SK-N-DZ (cell line): Measurements from ENCODE around the gene RFX2.

ENCODE experiments used
- DNase-seq: peaks from one replicate; pipeline ENCODE4 v3.0.0-alpha.2; 2015; ENCODE audit warnings: low spot score

The RFX2 gene

DNA sequence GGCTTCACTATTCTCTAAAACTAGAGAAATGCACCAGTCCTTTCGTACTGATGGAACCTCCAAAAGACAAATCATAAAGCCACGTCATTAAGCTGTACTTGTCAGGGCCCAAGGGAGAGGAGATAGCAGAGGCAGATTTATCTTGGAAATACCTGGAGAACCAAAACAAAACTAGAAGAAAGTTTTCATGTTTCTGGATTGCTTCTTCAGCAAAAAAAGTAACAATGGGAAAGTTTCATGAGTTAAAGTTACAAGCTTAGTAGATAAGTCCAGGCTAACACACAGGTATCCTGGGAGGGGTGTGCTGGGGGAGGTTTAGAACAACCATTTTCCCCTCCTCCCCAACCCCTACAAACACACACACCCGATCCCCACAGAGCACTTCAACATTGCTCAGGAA lies 154.0 kb downstream of the RFX2 start:
- no peak for DNase-seq

DNA sequence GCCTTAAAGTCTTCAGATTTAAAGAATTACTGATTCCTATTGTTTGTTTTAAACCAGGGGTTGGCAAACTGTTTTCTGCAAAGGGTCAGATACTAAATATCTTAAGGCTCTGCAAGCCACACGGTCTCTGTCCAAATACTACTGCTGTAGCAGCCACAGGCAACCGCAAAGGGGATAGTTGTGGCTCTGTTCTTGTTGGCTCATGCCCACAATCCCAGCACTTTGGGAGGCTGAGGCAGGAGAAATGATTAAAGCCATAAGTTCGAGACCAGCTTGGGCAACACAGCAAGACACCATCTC lies 154.7 kb downstream of the RFX2 start:
- DNase-seq: no peak

DNA sequence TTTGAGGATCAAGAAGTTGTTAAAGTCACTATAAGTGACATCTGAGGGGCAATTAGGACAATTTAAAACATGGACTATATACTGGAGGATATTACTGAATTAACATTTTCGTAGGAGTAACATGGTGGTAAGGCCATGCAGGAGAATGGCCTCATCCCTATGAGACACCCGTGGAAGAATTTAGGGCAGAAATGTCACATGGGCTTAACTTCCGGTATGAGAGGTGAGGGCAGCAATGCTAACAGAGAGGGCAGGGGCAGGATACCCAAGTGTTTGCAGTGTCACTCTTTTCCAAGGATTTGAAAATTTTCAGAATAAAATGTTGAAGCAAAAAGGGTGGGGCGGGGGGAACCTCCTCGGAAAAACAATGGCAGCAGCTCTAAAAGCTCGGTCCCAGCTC lies 156.0 kb downstream of the RFX2 start:
- DNase-seq: no peak

DNA sequence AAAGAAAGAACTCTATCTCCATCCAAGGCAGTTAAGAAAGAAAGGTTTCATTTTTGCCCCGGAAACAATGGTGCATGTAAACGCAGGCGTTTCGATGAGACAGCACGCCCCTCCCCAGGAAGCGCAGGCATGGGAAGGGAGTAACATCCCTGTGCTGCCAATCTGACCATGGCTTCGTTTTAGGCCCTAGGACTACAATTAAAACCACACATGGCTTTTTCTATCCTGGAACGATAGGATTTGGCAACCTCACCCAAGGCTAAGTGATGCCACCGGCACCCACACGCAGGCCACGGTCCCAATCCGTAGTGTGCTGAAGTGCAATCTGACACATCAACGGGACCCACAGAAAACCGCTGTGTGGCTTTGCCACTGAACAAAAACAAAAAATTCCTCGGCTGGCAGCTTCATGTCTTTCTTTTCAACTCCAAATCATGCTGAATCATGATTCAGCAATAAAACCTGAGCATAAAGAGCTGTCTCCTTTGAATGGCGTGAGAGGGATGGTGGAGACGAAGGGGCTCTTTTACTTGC lies 156.6 kb downstream of the RFX2 start:
- DNase-seq: no peak

DNA sequence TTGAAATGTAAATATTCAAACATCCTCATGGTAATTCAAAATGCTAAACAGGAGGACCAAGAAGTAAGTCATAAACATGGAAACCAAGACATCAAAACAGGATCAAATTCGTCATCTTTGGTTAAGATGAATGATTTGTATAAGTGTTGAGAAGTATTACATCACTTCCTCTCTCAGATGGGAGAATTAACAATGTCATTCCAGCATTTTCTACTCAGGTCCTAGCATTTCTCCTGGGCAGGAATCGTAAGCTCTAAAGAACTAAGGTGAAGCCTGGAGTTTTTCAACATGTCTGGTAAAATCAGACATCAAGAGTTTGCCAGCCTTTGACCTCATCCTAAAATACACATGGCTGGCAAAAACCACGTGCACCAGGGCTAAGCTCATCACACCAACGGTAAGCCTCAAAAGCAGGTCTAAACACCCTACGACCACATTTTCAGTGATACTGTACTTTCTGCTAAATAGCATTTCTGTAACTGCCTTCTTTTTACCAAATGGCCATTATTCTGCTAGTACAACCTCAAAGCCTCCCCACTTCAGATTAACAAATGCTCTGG lies 157.2 kb downstream of the RFX2 start:
- no peak for DNase-seq

DNA sequence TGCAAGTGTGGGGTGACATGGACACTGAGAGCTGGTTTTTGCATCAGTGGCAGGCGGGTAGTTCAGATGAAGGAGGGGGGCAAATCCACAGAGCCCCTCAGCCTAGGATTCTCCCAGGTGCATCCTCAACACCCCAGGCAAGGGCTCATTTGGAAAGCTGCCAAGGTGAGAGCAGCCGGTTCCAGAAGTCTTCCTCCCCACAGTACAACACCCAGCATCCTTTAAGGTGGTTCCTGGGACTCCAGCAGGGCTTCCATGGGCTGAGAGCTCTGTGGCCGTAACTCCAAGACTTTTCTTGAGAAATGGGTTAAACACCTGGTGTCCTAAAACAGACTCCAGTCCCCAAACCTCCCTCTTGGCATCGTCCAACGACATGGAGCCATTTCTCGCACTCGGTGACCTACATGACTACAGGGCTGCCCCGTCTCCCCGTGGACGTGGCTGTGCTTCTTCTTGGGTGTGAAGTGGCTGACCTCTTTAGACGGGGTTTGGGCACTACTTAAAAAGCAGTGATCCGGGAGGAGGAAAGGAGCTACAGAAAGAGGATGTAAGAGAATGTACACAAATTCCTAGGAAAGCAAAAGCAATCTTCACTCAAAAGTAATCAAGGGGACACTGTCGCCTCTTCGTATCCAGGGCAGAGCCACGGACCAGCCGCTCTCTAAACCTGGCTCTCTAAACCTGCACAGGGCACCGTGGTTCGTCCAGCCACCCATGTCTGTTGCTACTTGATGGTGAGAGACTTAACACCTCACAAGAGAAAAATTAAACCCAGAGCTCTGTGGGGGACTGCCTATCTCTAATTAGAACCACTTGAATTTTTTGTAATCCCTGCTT lies 157.9 kb downstream of the RFX2 start:
- DNase-seq: no peak

DNA sequence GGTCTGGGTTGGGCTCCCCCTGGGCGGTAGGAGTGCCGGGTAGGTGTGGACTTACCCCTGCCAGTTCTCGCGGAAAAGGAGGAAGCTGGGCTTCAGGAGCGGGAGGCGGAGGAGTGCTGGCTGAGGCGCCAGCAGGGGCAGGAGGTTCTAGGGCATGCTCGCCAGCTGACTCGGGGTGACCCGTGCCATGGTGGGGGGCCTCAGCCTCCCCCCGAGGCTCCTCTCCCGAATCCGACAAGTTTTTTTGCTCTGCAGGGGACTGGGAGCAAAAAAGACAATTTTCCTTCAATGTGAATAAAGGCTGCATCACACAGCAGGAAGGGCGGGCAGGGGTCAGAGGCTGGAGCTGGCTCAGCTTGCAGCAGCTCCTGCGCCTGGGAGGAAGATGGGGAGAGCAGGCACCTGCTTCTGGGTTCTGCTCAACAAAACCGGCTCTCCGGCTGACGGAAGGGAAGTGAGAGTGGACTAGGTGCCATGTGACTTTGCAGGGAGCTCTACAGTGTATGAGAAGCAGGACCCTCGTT lies 158.9 kb downstream of the RFX2 start:
- DNase-seq: no peak

DNA sequence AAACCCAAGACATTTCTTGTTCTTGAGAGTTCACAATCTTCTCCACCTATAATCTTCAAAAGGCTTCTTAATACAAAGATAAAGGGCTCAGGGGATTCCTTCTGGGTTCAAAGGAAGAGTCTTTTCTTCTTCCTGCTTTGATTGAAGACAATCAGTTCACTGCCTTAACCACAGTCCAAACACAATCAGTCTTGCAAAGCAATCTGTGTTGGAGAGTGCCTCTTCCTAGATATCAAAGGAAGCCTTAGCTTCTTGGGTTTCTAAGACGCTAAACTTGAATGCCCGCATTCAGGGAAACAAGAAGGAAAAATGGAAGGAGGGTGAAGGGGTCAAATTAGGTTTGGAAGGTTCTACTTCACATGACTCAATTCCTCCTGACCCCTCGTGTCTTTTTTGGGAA lies 159.6 kb downstream of the RFX2 start:
- DNase-seq: no peak

DNA sequence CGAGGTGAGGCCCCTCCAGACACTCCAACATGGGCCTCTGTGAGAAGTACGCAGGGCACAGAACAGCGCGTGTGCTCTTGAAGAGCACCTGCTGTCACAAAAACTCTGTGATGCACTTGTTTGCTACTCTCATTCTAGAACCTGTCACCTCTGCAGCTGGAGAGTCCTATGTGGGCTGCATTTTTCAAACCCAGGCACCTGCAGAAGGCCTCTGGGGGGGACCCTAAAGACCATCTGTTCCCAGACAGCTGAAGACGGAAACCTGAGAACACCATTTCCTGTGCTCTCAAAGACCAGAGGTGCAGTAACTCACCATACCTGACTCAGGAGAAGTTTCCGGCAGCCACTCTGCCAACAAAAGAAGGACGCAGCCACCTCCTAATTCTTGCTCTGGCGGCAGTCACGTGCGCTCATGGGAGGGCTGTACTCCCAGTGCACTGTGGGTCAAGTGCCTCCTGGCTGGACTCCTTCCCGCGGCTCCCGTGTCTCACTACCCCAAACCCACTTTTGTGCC lies 160.5 kb downstream of the RFX2 start:
- no peak for DNase-seq

DNA sequence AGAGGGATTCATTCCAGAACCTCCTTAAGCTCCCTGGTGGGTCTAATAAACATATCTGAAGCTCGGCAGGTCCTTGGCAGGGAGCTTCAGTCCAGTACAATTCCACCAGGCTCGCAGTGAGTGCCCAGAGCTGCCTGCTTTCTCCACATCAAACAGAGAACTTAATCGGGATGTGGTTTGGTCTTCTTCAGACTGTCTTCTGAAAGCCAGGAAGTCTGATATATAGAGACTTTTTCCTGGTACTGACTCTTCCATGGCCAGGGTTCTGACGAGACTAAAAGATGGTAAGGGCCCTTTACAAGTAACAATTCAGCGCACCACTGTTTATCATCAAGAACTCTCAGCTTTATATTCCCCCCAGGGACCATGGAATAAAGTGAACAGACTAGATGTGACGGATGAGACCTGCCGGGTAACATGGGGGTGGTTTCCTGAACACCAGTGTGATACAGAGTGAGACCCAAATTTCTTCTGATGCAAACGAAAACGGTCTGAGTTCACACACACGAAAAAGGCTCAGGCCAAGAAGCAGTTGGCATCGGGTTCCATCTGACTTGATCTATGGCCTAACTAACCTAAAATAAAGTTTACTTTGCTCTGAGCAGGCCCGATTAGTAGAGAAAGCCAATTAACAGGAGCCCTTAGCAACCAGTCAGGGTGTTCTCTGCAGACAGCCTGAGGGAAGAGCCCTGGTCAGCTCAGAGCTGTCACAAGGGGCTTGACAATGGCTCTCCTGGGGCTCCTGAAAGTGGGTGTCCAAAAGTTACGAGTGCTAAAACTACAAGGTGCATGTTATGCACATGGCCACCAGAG lies 161.3 kb downstream of the RFX2 start:
- DNase-seq: no peak

DNA sequence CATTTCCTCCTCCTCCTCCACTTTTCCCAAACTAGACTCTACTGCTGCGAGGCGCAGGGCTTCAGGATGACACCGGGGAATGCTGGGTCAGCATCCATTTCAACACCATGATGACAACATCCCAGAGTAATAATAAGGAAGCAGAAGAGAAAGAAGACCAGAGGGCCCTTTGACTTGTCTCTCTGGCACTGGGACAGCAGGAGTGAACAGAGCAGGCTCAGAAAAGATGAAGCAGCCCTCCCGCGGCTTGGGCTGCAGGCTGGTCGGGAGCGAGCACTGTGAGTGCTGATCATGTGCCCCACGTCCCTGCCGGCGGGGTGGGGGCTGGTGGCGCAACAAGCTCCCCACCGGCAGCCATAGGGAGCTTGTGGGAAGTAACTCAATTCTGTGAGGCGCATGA lies 162.9 kb downstream of the RFX2 start:
- DNase-seq: no peak

DNA sequence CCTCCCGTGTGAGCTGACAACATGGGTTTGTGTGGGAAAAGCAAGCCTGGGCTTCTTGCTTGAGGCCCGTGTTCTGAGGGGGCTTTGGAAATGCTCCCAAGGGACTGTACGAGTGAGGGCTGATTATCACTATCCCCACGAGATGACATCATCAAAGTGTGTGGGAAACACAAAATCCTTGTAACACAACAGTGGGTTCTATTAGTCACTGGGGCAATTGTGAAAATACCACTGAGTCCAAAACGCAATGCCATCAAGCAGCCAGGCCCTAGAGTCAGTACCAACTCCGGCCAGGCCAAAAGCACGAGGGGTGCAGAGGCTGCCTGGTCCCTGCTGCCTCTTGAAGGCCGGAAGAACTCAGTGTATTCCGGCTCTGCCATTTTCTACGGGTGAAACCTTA lies 166.7 kb downstream of the RFX2 start:
- DNase-seq: no peak
